Osteoblast (primary cell): ENCODE measurements around the gene TBPL2. TPM values are rescaled to one million over a fixed set of nuclear protein-coding genes. Genes with fewer than 3 reads are reported as not detected.

ENCODE experiments used
- DNase-seq: peaks from one replicate; pipeline ENCODE4 v3.0.0; 2011; ENCODE audit warnings: low spot score, mixed read lengths; ENCODE audit not compliant: insufficient read length; ENCODE audit errors: missing footprints
- H2AFZ ChIP-seq: 2 replicates; pipeline ENCODE4 v1.6.0; 2011; ENCODE audit warnings: mild to moderate bottlenecking, low read length
- H3K27ac ChIP-seq: 2 replicates; pipeline ENCODE4 v1.5.1; 2011; ENCODE audit warnings: mild to moderate bottlenecking, low read depth, low read length, moderate library complexity
- H3K27me3 ChIP-seq: 2 replicates; pipeline ENCODE4 v1.6.0; 2012; ENCODE audit warnings: mild to moderate bottlenecking, control low read depth, inconsistent platforms, low read length, moderate library complexity; ENCODE audit not compliant: insufficient read depth
- H3K36me3 ChIP-seq: 2 replicates; pipeline ENCODE4 v1.5.1; 2011; ENCODE audit warnings: mild to moderate bottlenecking, low read length, control low read depth, moderate library complexity; ENCODE audit not compliant: insufficient read depth
- H3K4me1 ChIP-seq: 2 replicates; pipeline ENCODE4 v1.5.1; 2011; ENCODE audit warnings: mild to moderate bottlenecking, low read length, control low read depth, moderate library complexity; ENCODE audit not compliant: insufficient read depth
- H3K4me2 ChIP-seq: 2 replicates; pipeline ENCODE4 v1.6.0; 2011; ENCODE audit warnings: mild to moderate bottlenecking, low read length; ENCODE audit not compliant: insufficient read depth
- H3K4me3 ChIP-seq: fragments of 200-600 bp; sonication (generic); 3 replicates; pipeline ENCODE4 v1.5.1; 2012; ENCODE audit warnings: mild to moderate bottlenecking, low read length, inconsistent platforms; ENCODE audit not compliant: insufficient read depth
- H3K79me2 ChIP-seq: 2 replicates; pipeline ENCODE4 v1.6.0; 2012; ENCODE audit warnings: mild to moderate bottlenecking, low read length, control low read depth, inconsistent platforms; ENCODE audit not compliant: insufficient read depth
- H3K9me3 ChIP-seq: 2 replicates; pipeline ENCODE4 v1.5.1; 2011; ENCODE audit warnings: low read depth, low read length, control low read depth
- H4K20me1 ChIP-seq: 2 replicates; pipeline ENCODE4 v1.6.0; 2012; ENCODE audit warnings: mild to moderate bottlenecking, low read length, control low read depth; ENCODE audit not compliant: insufficient read depth
- CTCF ChIP-seq: IDR thresholded peaks from 2 replicates; pipeline ENCODE4 v1.5.1; 2011; ENCODE audit warnings: mild to moderate bottlenecking, low read depth, low read length, moderate library complexity; ENCODE audit errors: extremely low read depth
- total RNA-seq: library from RNA; depleted of rRNA; stranded (reverse); fragments of >200 nt; gene quantifications from 2 replicates; pipeline ENCODE4 v1.2.3, GENCODE V29; 2012

TBPL2 gene
- total RNA-seq, 1 donor = not detected

GRCh38 chr14:55454264-55455002, 14.0 kb upstream of the TBPL2 start:
- Histone ChIP-seq H3K79me2 (no peaks in the 10 kb centered on the region), H3K4me1 (peaks cover 32% of the 10 kb centered on the region), H3K27me3 (no peaks in the 10 kb centered on the region), H3K9me3 (no peaks in the 10 kb centered on the region), H2AFZ (peak overlapping the region; percentile 69), H3K4me3 (no peak overlapping the region), H3K36me3 (no peaks in the 10 kb centered on the region), H3K27ac (no peak overlapping the region), H4K20me1 (no peaks in the 10 kb centered on the region), H3K4me2 (peak overlapping the region; percentile 28)
- peak; percentile 88 for DNase-seq
- TF ChIP-seq CTCF = no peak

- Histone ChIP-seq H3K9me3 (no peaks in the 10 kb centered on the region), H2AFZ (peak overlapping the region; percentile 71), H3K79me2 (no peaks in the 10 kb centered on the region), H3K36me3 (no peaks in the 10 kb centered on the region), H3K27ac (no peak overlapping the region), H3K4me3 (no peak overlapping the region), H3K4me2 (peak overlapping the region; percentile 2), H4K20me1 (no peaks in the 10 kb centered on the region), H3K4me1 (peaks cover 41% of the 10 kb centered on the region), H3K27me3 (no peaks in the 10 kb centered on the region)
- TF ChIP-seq CTCF = no peak
- peak; percentile 77 for DNase-seq
Observed at GRCh38 chr14:55451950-55452349, 11.5 kb upstream of the TBPL2 start.

- Histone ChIP-seq H3K36me3 (no peaks in the 10 kb centered on the region), H3K9me3 (no peaks in the 10 kb centered on the region), H3K4me3 (no peak overlapping the region), H3K4me2 (peak overlapping the region; percentile 2), H2AFZ (no peak overlapping the region), H4K20me1 (no peaks in the 10 kb centered on the region), H3K4me1 (peaks cover 46% of the 10 kb centered on the region), H3K79me2 (no peaks in the 10 kb centered on the region), H3K27me3 (no peaks in the 10 kb centered on the region), H3K27ac (no peak overlapping the region)
- no peak for DNase-seq
- no peak for TF ChIP-seq CTCF
Observed at GRCh38 chr14:55451398-55451797, 11.0 kb upstream of the TBPL2 start.

GRCh38 chr14:55450987-55451386, 10.6 kb upstream of the TBPL2 start:
- Histone ChIP-seq H3K27me3 (no peaks in the 10 kb centered on the region), H3K4me1 (peaks cover 50% of the 10 kb centered on the region), H3K79me2 (no peaks in the 10 kb centered on the region), H2AFZ (no peak overlapping the region), H3K9me3 (no peaks in the 10 kb centered on the region), H3K4me3 (no peak overlapping the region), H3K36me3 (no peaks in the 10 kb centered on the region), H4K20me1 (no peaks in the 10 kb centered on the region), H3K4me2 (no peak overlapping the region), H3K27ac (no peak overlapping the region)
- no peak for DNase-seq
- no peak for TF ChIP-seq CTCF
